WTC11 (cell line): ENCODE results near the gene FARSA. TPM values are rescaled to one million over a fixed set of nuclear protein-coding genes. Genes with fewer than 3 reads are reported as not detected.
A peak's percentile ranks its signal among the peaks of the same experiment; 100 is the strongest.

Source experiments
- ATAC-seq: fragments of 200-7000 bp; cut with Tn5 transposase; 2 replicates; pipeline ENCODE4 v1.10.0; 2021; ENCODE audit warnings: mild to moderate bottlenecking, moderate library complexity
- CTCF ChIA-PET: fragments of 300-600 bp; sonication (Branson Sonifier 250); formaldehyde crosslinking; loops from one replicate; lab custom pipeline; 2021; ENCODE audit warnings: antibody characterized with exemption; lab: Charles Lee
- POLR2A ChIA-PET: fragments of 350-600 bp; sonication (Branson Sonifier 250); formaldehyde crosslinking; loops from one replicate; lab custom pipeline; 2021; ENCODE audit warnings: antibody characterized with exemption; lab: Charles Lee
- DNase-seq: peaks from one replicate; pipeline ENCODE4 v3.0.0; 2021; ENCODE audit warnings: low spot score
- H3K27ac Mint-ChIP-seq: 2 replicates; pipeline ENCODE4 v1.8.0; 2021; ENCODE audit warnings: mixed read lengths
- H3K27me3 Mint-ChIP-seq: 2 replicates; pipeline ENCODE4 v1.8.0; 2021; ENCODE audit warnings: low read depth, mild to moderate bottlenecking, moderate library complexity, mixed read lengths
- H3K36me3 Mint-ChIP-seq: 2 replicates; pipeline ENCODE4 v1.8.0; 2021; ENCODE audit warnings: mixed read lengths
- H3K4me1 Mint-ChIP-seq: 2 replicates; pipeline ENCODE4 v1.8.0; 2022; ENCODE audit warnings: mixed read lengths
- H3K4me3 Mint-ChIP-seq: 2 replicates; pipeline ENCODE4 v1.8.0; 2021; ENCODE audit warnings: mild to moderate bottlenecking, moderate library complexity, mixed read lengths
- H3K9me3 Mint-ChIP-seq: 2 replicates; pipeline ENCODE4 v1.8.0; 2021; ENCODE audit warnings: mixed read lengths
- CREM ChIP-seq: sonication (generic); formaldehyde crosslinking; IDR thresholded peaks from 2 replicates; pipeline ENCODE4 v1.8.1; 2022; ENCODE audit warnings: mild to moderate bottlenecking, missing genetic modification reagents, moderate library complexity
- FOXJ3 ChIP-seq: sonication (generic); formaldehyde crosslinking; IDR thresholded peaks from 2 replicates; pipeline ENCODE4 v1.9.0; 2021; ENCODE audit warnings: missing genetic modification reagents, mild to moderate bottlenecking, borderline replicate concordance
- FOXP1 ChIP-seq: sonication (generic); formaldehyde crosslinking; IDR thresholded peaks from 2 replicates; pipeline ENCODE4 v1.8.0; 2022; ENCODE audit warnings: missing genetic modification reagents, mild to moderate bottlenecking, moderate library complexity, borderline replicate concordance
- JAZF1 ChIP-seq: fragments of 250-450 bp; sonication (Bioruptor Pico); IDR thresholded peaks from 2 replicates; pipeline ENCODE4 v1.9.0; 2021; ENCODE audit warnings: moderate library complexity, mild to moderate bottlenecking, inconsistent platforms
- NFYB ChIP-seq: sonication (generic); formaldehyde crosslinking; conservative IDR thresholded peaks from 2 replicates; pipeline ENCODE4 v1.8.0; 2022; ENCODE audit warnings: low read depth, missing genetic modification reagents
- TEAD4 ChIP-seq: sonication (generic); formaldehyde crosslinking; IDR thresholded peaks from 2 replicates; pipeline ENCODE4 v1.8.0; 2022; ENCODE audit warnings: mild to moderate bottlenecking, missing genetic modification reagents
- ZNF263 ChIP-seq: sonication (generic); formaldehyde crosslinking; IDR thresholded peaks from 2 replicates; pipeline ENCODE4 v1.8.1; 2022; ENCODE audit warnings: low read depth, mild to moderate bottlenecking, moderate library complexity, missing genetic modification reagents
- total RNA-seq: library from RNA; stranded (reverse); gene quantifications from 3 replicates; pipeline ENCODE4 v1.2.3, GENCODE V29; 2021
- TF ChIP-seq, protein P1 (sequence below): fragments of 250-450 bp; sonication (Bioruptor Pico); IDR thresholded peaks from 2 replicates; pipeline ENCODE4 v1.9.0; 2021; ENCODE audit warnings: mild to moderate bottlenecking, borderline replicate concordance
- TF ChIP-seq, protein P2 (sequence below): sonication (generic); formaldehyde crosslinking; conservative IDR thresholded peaks from 2 replicates; pipeline ENCODE4 v1.8.1; 2023; ENCODE audit warnings: mild to moderate bottlenecking, low read depth, missing genetic modification reagents, moderate library complexity

The FARSA gene
- total RNA-seq, 1 experiment from 2014 or later: 108 TPM

DNA sequence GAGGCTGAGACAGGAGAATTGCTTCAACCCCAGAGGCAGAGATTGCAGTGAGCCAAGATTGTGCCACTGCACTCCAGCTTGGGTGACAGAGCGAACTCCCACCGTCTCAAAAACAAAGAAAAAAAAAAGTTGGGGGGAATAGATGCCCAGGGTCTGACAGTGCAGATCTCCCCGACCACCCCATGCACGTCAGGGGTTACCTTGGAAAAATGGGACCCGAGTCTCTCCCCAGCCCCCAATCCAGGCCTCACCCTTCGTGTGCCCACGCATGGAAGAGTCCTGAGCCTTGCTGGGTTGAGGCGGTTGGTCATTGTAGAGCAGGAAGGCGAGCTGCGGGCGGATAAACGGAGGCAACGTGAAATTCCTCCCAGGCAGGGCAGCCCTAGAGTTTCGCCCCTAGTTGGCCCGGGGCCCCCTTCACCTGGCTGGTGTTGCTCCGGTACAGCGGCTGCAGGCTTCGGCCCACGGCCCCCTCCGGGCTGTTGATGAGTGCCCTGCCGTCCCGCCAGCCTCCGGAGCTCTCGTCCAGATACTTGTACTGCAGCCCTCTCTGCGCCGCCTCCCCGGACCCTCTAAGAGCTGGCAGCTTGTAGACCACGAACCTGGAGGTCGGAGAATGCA, 52.9 kb downstream of the FARSA start:
- Mint-ChIP-seq H3K4me3 (peak overlapping the region; percentile 90), H3K4me1 (0 out of 2 replicates have a peak, but pooled peaks cover 5% of the 10 kb centered on the region), H3K36me3 (peaks cover 15% of the 10 kb centered on the region; the same call in 1 of the 2 replicates), H3K27me3 (peaks cover 27% of the 10 kb centered on the region), H3K27ac (peak overlapping the region; percentile 94), H3K9me3 (peaks cover 5% of the 10 kb centered on the region)
- ATAC-seq: peak; percentile 7
- CTCF ChIA-PET: interaction anchor here (0.6 to 3.1 kb wide), 12 partner anchors 8 to 120 kb away, joined by 3 to 30 read pairs (median 4); partner anchors contain the start of genes DAND5 and GCDH
- TF ChIP-seq, protein P1, sequence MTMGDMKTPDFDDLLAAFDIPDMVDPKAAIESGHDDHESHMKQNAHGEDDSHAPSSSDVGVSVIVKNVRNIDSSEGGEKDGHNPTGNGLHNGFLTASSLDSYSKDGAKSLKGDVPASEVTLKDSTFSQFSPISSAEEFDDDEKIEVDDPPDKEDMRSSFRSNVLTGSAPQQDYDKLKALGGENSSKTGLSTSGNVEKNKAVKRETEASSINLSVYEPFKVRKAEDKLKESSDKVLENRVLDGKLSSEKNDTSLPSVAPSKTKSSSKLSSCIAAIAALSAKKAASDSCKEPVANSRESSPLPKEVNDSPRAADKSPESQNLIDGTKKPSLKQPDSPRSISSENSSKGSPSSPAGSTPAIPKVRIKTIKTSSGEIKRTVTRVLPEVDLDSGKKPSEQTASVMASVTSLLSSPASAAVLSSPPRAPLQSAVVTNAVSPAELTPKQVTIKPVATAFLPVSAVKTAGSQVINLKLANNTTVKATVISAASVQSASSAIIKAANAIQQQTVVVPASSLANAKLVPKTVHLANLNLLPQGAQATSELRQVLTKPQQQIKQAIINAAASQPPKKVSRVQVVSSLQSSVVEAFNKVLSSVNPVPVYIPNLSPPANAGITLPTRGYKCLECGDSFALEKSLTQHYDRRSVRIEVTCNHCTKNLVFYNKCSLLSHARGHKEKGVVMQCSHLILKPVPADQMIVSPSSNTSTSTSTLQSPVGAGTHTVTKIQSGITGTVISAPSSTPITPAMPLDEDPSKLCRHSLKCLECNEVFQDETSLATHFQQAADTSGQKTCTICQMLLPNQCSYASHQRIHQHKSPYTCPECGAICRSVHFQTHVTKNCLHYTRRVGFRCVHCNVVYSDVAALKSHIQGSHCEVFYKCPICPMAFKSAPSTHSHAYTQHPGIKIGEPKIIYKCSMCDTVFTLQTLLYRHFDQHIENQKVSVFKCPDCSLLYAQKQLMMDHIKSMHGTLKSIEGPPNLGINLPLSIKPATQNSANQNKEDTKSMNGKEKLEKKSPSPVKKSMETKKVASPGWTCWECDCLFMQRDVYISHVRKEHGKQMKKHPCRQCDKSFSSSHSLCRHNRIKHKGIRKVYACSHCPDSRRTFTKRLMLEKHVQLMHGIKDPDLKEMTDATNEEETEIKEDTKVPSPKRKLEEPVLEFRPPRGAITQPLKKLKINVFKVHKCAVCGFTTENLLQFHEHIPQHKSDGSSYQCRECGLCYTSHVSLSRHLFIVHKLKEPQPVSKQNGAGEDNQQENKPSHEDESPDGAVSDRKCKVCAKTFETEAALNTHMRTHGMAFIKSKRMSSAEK (CRISPR knock-in tag): no peak
- TF ChIP-seq FOXP1 (CRISPR knock-in tag) (peak; percentile 32; the same call in 1 of the 2 replicates), NFYB (CRISPR knock-in tag) (0 out of 2 replicates have a peak, but pooled peaks have one; percentile 8)
- POLR2A ChIA-PET: interaction anchor here (0.8 to 2.3 kb wide), 9 partner anchors 8 to 144 kb away, joined by 3 to 27 read pairs (median 4); partner anchors contain the start of genes GCDH, GET3, JUNB and RNASEH2A
- peak; percentile 56 for DNase-seq

DNA sequence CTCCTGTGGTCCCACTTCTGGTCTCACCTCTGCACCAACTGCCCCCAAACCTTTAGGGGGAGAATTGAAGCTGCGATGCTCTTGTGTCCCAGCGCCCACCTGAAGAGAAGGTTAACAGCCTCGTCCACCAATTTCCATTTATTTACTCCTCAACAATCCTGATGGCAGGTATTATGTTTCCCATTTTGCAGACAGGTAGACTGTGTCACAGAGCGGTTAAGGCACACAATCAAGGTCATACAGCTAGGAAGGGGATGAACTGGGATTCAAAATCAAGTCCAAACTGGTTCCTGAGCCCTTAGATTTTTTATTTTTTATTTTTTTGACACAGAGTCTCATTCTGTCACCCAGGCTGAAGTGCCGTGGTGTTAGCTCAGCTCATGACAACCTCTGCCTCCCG, 58.4 kb downstream of the FARSA start:
- CTCF ChIA-PET: interaction anchor here (0.6 kb wide), 1 partner anchor 50 kb away, joined by 4 read pairs; no protein-coding TSS in a partner anchor
- Mint-ChIP-seq H3K27me3 (peaks cover 26% of the 10 kb centered on the region), H3K9me3 (peaks cover 8% of the 10 kb centered on the region), H3K36me3 (peaks cover 46% of the 10 kb centered on the region), H3K27ac (no peak overlapping the region), H3K4me3 (no peak overlapping the region), H3K4me1 (no peaks in the 10 kb centered on the region)
- TF ChIP-seq CREM (CRISPR knock-in tag) (no peak), TEAD4 (CRISPR knock-in tag) (no peak), FOXJ3 (CRISPR knock-in tag) (no peak), ZNF263 (CRISPR knock-in tag) (no peak), JAZF1 (CRISPR knock-in tag) (no peak)
- TF ChIP-seq, protein P2, sequence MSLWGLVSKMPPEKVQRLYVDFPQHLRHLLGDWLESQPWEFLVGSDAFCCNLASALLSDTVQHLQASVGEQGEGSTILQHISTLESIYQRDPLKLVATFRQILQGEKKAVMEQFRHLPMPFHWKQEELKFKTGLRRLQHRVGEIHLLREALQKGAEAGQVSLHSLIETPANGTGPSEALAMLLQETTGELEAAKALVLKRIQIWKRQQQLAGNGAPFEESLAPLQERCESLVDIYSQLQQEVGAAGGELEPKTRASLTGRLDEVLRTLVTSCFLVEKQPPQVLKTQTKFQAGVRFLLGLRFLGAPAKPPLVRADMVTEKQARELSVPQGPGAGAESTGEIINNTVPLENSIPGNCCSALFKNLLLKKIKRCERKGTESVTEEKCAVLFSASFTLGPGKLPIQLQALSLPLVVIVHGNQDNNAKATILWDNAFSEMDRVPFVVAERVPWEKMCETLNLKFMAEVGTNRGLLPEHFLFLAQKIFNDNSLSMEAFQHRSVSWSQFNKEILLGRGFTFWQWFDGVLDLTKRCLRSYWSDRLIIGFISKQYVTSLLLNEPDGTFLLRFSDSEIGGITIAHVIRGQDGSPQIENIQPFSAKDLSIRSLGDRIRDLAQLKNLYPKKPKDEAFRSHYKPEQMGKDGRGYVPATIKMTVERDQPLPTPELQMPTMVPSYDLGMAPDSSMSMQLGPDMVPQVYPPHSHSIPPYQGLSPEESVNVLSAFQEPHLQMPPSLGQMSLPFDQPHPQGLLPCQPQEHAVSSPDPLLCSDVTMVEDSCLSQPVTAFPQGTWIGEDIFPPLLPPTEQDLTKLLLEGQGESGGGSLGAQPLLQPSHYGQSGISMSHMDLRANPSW: no peak
- TF ChIP-seq, protein P1 (CRISPR knock-in tag): no peak
- POLR2A ChIA-PET: no interaction called here
- DNase-seq: no peak
- no peak for ATAC-seq
